Fibroblast of skin of right quadriceps (primary cell): ENCODE data around the gene RGS19.

Experiments
- DNase-seq: peaks from one replicate; pipeline ENCODE4 v3.0.0-alpha.2; 2013

The RGS19 gene

DNA sequence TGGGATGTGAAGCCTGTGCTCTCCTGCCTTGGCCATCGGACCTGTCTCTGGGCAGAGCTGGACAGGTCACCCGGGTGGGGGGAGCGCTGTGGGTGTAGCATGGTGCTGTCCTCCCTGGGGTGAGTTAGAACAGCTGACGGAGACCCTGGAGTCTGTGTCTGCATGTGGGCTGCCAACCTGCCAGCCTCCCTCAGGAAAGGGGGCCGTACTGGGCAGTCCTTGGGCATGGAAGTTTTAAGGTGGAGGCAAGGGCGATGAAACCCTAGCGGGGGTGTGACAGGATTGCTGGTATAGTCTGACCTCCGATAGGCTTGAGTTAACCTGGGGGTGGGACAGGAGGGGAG lies 32.3 kb downstream of the RGS19 start:
- DNase-seq = no peak

DNA sequence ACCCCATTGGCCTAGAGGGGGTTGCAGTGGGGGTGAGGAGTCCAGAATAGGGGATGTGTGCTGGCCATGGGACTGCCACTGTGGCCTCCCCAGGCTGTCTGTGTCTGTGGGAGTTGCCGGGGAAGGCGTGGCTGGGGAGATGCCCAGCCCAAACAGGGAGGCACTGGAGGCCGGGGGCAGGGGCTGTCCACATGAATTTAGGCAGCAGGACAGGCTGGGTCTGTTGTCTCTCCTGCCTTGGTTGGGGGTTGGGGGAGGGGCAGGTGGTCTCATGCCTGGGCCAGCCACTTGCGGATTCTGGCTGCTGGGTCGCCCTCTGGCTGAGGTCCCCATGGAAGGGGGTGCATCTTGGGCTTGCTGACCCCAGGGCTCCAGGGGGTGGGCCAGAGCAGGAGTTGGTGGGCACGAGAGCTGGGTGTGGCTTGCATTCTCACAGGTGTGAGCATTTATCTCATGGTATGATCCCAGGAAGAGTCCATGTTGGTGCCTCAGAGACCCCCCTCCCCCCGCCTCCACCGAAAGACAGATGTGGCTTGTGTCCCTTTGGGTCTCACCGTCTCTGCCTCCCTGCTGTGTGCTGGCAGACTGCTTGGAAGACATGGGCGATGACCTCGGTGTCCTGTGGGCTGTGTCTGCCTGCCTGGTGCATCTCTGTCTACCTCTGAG lies 33.8 kb downstream of the RGS19 start:
- DNase-seq = no peak

DNA sequence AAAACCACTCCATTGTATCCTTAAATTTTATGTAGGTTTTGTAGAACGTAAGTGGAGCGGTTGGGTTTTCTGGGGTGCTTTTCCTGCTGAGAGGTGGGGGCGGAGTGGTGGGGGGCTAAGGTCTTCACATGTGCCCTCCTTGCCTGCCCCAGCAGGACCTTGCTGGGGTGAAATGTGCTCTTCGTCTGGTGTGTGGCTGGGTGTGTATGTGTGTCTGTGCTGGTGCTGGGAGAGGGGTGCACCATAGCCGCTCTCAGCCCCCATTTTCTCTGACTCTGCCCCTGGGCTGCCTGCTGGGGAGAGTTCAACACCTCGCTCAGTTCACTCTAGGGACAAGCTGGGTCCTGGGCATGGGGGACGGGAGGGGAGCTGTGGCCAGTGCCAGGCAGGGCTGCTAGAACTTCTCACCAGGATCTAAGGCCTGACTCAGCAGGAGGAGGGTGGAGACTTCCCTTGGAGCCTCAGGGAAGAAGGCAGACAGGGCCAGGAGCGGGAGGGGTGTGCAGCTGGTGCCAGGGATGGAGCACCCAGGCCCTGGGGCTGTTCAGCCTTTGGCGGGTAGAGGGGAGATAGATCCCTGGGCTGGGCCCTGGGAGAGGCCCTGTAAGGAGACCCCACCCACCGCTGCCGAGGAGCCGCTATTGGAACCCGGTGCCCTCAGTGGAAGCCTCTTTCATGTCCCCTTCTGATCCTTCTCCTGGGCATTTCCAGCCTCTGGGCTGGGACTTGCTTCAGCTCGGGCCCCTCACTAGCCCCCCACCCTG lies 34.7 kb downstream of the RGS19 start:
- peak; percentile 25 for DNase-seq

DNA sequence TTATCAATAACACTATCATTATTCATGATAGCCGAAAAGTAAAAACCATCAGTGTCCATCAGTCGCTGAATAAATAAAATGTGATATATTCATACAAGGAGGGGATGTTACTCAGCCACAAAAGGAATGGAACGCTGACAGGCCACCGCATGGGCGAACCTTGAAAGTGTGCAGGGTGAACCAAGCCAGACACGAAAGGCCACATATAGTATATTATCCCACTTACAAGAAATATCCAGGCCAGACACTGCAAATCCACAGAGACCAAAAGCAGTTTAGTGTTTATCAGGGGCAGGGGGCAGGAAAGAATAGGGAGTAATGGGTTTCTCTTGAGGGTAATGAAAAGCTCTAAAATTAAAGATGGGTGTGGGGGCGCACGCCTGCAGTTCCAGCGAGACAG lies 35.5 kb downstream of the RGS19 start:
- no peak for DNase-seq

DNA sequence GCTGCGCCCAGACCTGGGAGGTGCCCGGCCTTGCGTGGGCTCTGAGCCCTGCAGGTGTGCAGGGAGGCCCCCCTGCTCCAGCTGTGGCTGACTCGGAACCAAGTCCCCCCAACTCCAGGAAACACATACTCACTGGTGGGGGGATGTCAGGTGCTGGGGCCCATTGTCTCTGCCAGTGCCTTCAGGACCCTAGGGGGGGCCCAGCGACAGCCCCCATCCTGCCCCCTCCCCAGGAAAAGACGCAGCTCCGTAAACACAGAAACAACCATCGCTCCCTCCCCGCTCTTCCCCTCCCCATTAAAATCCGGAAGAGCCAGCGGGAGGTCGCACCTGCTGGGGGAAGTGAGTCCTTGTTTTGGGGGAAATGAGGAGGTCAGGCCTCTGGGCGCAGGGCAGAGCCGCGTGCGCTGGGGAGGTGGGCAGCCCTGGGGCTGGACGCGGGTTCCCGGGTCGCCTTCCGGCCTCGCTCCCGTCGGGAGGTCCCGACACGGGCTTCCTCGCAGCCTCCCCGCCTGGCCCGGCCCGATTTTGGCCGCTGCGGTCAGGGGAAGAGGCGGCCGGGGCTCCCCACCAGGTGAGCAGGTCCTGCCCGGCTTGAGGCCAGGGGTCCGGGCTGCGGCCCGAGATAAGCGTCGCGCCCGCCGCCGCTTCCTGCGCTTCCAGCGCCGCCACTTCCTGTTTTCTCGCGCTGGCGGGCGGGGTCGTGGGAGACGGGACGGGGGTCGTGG lies 37.1 kb downstream of the RGS19 start:
- DNase-seq = no peak

DNA sequence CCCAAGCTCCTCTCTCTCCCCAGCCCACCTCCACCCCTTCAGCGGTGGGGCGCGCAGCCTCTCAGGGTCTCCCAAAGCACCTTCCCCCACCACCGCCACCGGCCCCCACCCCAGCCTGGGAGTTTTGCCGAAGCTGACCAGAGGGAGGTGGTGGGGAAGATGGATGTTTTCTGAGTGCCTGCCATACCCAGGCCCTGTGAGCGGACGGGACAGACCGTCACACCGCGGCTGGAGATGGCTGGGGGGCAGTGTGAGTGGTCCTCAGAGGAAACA lies 37.6 kb downstream of the RGS19 start:
- DNase-seq = no peak

DNA sequence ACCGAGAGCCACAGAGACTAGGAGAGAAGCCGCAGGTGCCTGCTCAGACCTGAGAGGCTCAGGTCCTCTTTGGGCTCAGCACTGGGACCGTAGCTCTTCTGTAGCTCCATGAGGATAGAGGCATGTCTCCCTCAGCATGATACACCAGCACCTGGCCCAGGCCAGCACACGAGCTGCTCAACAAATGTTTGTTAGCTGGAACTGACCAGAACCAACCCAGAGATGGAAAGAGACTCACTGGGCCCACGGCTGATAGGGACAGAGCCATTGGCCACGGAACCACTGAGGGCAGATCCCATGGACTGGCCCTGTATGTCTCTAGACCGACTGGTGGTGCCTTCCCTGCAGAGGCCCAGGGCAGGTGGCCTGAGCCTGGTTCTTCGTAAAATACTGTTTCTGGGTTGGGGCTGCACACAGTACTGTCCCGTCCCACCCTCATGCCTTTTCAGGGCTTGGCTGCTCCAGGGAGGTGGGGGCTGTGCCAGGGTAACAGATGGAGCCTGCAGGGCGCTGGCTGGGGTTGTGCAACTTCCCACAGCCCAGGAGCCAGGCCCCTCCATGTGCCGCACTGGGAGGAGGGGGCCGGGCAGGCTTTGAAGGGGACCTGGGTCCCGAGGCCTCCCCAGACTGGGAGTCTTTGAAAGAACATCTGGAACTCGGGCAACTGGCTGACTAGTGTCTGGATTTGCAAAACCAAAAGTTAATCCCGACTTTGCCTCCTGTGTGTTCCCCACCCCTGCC lies 38.1 kb downstream of the RGS19 start:
- no peak for DNase-seq

DNA sequence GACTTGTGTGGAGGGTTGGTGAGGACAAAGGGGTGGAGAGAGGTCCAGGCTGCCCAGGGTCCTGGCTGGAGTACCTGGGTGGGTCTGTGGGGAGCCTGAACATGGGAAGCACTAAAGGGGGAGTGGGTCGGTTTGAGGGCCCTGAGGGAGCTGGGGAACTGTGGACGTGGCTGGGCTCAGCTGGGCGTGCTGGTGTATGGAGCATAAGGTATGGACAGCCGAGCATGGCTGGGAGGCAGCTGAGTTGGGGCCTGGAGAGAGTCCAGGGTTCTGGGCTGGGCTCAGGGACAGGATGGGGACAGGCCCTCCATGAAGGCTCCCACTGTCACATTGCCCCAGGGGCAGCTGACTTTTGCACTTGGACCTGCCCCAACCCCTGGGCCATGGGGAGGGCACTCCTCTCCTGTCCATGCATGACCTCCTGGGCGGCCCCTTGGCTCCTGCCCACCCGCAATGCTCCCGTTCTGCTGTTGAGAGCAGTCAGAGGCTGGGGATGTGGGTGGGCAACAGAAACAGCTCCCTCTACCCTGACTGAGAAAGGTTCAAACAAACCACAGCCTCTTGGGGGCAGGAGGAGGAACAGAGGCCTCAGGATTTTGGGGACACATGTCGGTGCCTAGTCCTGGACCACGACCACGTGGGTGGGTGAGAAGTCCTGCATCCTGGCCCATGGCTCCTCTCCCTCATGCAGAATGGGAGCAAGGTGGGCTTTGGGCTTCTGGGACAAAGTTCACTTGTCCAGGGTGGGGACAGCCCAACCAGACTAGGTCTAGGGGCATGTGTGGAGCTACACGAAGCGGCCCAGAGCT lies 38.9 kb downstream of the RGS19 start:
- DNase-seq = no peak

DNA sequence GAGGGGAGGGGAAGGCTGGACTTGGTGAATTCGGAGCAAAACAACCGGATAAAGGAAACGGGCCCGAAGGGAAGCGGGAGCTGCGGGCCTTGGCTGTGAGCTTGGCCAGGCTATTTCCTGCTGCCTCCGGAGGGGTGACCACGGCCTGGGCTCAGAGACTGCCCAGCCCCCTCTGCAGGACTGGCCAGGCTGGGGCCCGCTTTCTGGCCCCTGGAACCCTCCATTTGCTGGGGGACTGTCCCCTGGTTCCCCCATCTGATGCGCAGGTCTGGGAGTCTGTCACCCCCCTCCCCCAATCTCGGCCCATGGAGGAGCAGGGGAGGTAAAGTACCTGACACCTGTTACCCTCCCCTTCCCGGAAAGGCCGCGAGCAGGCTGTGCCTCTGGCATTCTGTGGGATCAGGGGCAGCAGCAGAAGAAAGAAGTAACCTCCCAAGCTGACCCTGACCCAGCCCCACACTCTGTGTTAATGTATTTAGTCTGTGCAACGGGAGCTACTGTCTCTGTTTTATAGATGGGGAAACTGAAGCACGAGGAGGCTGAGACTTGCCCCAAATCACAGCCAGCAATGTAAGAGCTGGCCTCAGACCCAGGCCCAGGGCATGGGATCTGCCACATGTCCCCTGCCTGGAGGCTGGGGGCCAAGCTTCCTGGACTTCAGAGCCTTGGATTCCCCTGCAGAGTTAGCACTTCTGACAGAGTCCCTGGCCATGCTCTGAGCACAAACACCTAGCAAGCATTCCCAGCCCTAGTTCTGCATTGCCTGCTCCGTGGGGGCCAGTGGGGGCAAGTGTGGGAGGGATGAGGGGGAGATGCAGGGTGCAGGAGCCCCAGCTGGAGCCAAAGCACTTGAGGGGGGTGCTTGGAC lies 39.8 kb downstream of the RGS19 start:
- no peak for DNase-seq

DNA sequence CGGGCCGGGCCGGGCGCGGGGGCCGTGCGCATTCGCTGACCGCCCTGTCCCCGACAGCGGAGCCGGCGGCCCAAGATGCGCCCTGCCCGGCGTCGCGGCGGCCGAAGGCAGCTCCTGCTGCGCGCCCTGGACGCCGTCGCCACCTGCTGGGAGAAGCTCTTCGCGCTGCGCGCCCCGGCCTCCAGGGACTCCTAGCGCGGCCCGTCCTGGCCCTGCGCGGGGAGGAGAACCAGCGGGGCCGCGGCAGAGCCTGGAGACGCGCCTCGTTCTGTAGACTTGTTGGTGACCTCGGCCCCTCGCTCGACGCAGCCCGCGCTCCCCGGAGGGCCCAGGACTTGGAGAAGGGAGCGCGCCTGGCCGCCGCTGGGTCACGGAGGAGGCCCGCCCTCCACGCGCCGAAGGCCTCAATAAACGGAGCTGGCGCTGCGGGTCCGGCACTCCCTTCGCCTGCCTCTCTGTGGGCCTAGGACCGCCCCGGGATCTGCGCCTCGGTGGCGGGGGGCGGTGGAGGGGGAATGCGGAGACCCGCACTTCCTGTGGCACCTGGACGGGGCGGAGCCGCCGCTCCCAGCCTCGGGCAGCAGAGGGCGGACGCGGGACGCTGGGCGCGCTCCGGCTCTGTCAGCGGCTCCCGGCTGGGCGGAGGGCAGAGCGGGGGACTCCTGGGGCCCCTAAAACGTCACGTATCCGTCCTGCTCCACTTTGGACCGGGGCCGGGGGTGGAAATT lies 40.6 kb downstream of the RGS19 start:
- peak; percentile 37 for DNase-seq

DNA sequence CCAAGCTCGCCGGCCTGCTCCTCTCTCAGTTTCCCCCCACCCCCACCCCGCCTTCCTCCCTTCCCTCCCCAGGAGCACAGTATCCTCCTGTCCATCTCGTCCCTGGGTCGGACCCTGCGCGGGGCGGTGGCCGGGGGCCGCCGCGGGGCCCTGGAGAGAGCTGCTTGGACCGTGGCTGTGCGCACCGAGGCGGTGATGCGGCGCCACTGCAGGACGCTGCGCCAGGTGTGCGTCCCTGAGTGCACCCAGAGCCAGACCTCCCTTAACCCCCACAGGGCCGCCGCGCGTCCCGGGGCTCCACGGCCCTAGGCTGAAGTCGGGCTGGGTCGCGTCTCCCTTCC lies 41.1 kb downstream of the RGS19 start:
- DNase-seq = no peak

DNA sequence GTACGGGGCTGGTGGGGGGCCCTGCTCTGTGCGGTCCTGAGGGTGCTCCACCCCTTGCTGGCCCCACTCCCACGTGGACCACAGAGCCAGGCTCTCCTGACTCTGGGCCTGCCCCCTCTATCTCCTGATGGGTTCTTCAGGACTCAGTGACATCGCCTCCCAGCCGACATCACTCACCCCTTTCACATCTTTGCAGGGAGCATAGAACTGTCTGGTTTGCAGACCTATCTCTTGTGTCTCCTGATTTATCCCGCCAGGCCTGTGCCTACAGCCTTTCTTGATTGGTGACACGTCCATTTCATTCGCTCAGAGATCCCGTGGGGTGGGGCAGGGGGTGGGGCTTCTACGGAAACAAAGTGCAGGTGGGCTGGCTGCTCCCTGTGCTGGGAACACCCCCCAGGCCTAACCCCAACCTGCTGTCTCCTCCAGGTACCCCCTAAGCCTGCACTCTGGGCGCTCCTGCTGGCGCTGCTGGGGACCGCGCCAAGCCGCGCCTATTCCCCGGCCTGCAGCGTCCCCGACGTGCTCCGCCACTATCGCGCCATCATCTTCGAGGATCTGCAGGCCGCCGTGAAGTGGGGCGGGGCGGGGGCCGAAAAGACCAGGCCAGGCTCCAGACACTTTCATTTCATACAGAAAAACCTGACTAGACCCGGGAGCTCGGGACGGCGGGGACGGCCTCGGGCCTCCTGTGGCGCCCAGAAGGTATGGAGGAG lies 41.7 kb downstream of the RGS19 start:
- DNase-seq = no peak

DNA sequence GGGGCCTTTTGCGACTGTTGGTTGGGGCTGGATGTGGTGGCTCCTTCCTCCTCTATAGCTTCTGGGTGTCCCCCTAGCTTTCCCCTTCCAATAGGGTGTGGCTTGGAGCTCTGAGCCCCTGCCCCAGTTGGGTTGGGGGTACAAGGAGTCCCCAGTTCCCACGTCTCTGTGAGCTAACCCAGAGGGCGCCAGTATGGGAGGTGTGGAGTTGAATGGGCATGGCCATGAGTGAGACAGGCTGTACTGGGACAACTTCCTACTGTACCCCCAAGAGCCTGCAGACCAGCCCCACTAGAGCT lies 42.2 kb downstream of the RGS19 start:
- DNase-seq = no peak

DNA sequence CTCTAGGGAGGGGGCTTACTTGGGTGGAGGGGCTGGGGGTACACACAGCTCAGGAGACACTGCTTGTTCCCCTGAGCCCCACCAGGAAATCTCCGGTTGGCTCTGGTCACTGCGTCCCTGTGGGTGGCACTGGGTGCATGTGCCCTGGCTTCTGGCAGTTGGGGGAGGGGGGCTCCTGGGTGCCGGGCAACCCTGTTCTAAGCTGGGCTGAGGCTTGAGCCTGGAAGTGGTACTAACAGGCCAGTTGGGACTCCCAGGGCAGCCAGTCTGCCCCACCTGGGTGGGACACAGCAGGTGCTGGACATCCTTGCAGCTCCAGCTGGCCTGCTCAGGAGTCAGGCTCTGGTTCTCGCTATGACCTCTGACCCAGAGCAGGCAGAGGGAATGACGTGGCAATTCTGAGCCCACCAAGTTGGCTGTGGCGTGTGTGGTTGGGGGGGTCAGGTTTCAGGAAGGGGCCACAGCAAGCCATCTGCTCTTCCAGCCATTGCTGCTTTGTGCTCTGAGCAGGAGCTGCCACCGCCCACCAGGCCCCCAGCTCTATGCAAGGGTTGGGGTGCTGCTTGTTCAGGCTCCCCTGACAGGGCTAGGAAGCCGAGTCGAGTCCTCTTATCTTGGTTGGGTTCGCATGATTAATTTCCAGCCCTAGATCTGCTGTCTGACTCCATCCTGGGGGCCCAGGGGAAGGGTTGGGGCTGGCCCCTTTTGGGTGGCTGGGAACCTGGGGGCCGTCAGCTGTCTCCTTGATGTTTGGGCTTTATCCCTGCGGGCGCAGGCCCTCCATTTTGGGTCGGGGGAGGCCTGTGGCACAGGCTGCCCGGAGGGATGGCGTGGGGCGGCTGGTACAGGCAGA lies 42.7 kb downstream of the RGS19 start:
- no peak for DNase-seq

DNA sequence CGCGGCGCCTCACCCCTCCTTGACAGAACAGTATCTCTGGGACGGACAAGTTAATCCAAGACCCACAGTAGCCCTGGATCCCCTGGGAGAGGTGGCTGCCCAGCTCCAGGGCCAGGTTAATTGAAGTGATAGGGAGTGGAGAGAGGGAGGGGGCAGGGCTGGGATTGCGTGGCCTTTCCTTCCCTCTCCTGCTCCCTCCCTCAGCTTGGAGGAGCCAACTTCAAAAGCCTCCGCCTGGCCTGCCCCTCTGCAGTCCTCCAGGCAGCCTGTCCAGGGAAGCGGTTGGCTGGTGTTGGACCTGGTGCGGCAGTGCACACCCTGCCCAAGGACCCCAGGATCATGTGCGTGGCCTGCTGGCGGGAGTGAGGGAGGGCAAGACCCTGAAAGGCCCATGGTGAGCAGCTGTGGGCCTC lies 43.4 kb downstream of the RGS19 start, which contains the start of gene C20orf204:
C20orf204 (plus strand) TSS at position 250 of the 413 bp plus-strand sequence; CDS start at position 392, 142 bp downstream.
- no peak for DNase-seq

DNA sequence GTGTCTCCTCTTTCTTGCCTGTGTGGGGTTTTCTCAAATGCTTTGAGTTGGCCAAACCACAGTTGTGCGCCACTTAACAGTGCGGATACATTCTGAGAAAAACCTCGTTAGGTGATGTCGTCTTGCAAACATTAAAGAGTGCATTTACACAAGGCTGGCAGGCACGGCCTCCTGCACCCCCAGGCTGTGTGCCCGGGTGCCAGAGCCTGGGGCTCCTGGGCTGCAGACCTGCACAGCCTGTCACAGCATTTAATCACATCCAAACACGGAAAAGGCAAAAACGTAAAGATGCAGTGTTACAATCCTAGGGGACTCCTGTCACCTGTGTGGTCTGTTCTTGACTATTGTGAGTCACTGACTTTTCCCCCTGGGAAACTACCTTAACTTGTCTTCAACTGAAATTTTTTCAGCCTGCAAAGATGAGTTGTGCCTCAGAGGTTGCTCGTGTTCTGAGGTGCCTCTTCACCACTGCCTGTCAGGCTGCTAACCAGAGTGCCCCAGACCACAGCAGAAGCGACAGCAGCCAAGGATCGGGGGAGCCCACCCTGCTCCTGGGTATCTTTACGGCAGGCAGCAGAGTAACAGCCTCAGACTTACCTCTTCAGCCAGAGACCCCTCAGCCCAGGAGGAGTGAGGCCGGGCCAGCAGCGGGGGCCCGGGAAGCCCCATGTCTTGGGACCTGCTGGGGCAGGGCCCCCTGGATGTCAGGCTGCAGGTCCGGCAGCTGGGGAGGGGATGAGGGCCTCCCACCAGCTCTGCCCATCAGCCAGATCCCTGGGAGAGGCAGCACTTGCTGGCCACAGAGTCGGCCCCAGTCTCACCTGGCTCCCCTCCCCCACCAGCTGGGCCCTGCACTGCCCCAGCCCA lies 44.0 kb downstream of the RGS19 start:
- no peak for DNase-seq

DNA sequence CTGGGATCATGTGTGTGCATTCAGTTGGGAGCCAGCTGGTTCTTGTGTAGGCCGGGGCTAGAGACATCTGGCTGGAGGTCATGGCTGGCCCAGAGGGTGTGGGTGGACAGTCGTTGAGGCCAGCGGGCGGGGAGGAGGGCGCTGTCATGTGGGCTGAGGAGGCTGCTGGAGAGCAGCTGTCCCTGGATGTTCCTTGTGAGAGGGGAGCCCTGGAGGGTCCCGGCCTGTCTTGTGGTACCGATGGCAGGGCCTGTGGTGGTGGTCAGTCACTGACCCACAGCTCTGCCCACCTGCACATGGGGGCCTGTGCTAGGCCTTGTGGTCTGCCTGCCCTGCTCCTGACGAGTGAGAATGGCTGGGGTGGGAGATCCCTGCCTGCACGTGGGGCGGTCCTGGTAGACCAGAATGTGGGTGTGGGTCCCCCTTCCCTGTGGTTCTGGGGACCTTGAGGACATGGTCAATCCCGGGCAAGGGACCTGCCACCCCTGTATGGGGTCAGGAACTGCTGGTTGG lies 45.3 kb downstream of the RGS19 start:
- no peak for DNase-seq
